HG02623 (cell line): ENCODE measurements around the gene NUTM2D.
"Not testable (repeated sequence)": the region's sequence is repeated elsewhere in the genome, so short reads cannot be mapped to it uniquely, and the experiment has no call there.

Experiments
- ATAC-seq: cut with Tn5 transposase; IDR thresholded peaks from one replicate; pipeline ENCODE4 v1.9.1; 2021; ENCODE audit warnings: moderate library complexity; ENCODE audit not compliant: unreplicated experiment

The NUTM2D gene

GRCh38 chr10:87374091-87374490 is 16.5 kb downstream of the NUTM2D start:
- ATAC-seq, result not testable (repeated sequence)

GRCh38 chr10:87379115-87379514 is 21.6 kb downstream of the NUTM2D start:
- not testable (repeated sequence) for ATAC-seq

GRCh38 chr10:87383149-87383857 is 25.8 kb downstream of the NUTM2D start:
- not testable (repeated sequence) for ATAC-seq

- not testable (repeated sequence) for ATAC-seq
Observed at GRCh38 chr10:87384283-87384682, 26.7 kb downstream of the NUTM2D start.

- ATAC-seq, result not testable (repeated sequence)
Observed at GRCh38 chr10:87385762-87386360, 28.3 kb downstream of the NUTM2D start.

GRCh38 chr10:87391360-87391759 is 33.8 kb downstream of the NUTM2D start:
- ATAC-seq, result not testable (repeated sequence)

- not testable (repeated sequence) for ATAC-seq
Observed at GRCh38 chr10:87396206-87396605, 38.7 kb downstream of the NUTM2D start.

- peak; percentile 53 for ATAC-seq
Observed at GRCh38 chr10:87398436-87398835, 40.9 kb downstream of the NUTM2D start.

GRCh38 chr10:87407516-87408467 is 50.2 kb downstream of the NUTM2D start:
- ATAC-seq, result not testable (repeated sequence)

- ATAC-seq, result not testable (repeated sequence)
Observed at GRCh38 chr10:87413921-87414320, 56.4 kb downstream of the NUTM2D start.
